ENCODE data around the gene ZNF385B. TPM values are rescaled to one million over a fixed set of nuclear protein-coding genes. Genes with fewer than 3 reads are reported as not detected.

Gene ZNF385B
- total RNA-seq, 1 donor, result 1.1 TPM

DNA sequence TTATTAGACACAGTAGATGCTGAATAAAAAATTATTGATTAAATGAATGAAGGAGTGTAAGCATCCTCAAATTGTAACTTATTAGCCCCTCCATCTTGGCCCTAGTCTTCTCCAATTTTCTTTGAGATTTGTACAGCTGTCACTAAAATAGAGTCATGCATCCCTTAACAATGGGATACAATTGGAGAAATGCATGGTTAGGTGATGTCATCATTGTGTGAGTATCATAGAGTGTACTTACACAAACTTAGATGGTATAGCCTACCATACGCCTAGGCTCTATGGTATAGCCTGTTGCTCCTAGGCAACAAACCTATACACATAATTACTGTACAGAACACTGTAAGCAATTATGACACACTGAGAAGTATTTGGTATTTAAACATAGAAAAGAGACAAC, 38.3 kb upstream of the ZNF385B start:
- H3K4me2 ChIP-seq (ENCODE audit: insufficient read depth, low read length), result no peak overlapping the region
- H3K36me3 ChIP-seq (ENCODE audit: insufficient read depth, low read length), result no peaks in the 10 kb centered on the region
- H3K4me1 ChIP-seq (ENCODE audit: insufficient read depth, low read length), result no peaks in the 10 kb centered on the region
- H4K20me1 ChIP-seq (ENCODE audit: insufficient read depth, low read length), result no peaks in the 10 kb centered on the region
- H2AFZ ChIP-seq (ENCODE audit: low read length), result no peak overlapping the region
- DNase-seq (ENCODE audit: insufficient read length, low spot score, missing footprints), result no peak
- no peaks in the 10 kb centered on the region for H3K9me3 ChIP-seq (ENCODE audit: low read depth, low read length)
- no peak overlapping the region for H3K4me3 ChIP-seq (ENCODE audit: insufficient read depth, low read length)
- H3K79me2 ChIP-seq (ENCODE audit: insufficient read depth, low read length), result no peaks in the 10 kb centered on the region
- H3K27me3 ChIP-seq (ENCODE audit: insufficient read depth, low read length), result peaks cover under 1% of the 10 kb centered on the region
- TF ChIP-seq, protein P1, sequence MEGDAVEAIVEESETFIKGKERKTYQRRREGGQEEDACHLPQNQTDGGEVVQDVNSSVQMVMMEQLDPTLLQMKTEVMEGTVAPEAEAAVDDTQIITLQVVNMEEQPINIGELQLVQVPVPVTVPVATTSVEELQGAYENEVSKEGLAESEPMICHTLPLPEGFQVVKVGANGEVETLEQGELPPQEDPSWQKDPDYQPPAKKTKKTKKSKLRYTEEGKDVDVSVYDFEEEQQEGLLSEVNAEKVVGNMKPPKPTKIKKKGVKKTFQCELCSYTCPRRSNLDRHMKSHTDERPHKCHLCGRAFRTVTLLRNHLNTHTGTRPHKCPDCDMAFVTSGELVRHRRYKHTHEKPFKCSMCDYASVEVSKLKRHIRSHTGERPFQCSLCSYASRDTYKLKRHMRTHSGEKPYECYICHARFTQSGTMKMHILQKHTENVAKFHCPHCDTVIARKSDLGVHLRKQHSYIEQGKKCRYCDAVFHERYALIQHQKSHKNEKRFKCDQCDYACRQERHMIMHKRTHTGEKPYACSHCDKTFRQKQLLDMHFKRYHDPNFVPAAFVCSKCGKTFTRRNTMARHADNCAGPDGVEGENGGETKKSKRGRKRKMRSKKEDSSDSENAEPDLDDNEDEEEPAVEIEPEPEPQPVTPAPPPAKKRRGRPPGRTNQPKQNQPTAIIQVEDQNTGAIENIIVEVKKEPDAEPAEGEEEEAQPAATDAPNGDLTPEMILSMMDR (IDR thresholded peaks at IDR 0.05; ENCODE audit: extremely low read depth, low read depth, low read length), result no peak
- no peak overlapping the region for H3K27ac ChIP-seq (ENCODE audit: low read depth, low read length)

- Histone ChIP-seq H3K79me2 (ENCODE audit: insufficient read depth, low read length) (no peaks in the 10 kb centered on the region), H3K4me3 (ENCODE audit: insufficient read depth, low read length) (no peak overlapping the region), H3K27ac (ENCODE audit: low read depth, low read length) (no peak overlapping the region), H2AFZ (ENCODE audit: low read length) (no peak overlapping the region), H4K20me1 (ENCODE audit: insufficient read depth, low read length) (no peaks in the 10 kb centered on the region), H3K27me3 (ENCODE audit: insufficient read depth, low read length) (peaks cover 3% of the 10 kb centered on the region), H3K9me3 (ENCODE audit: low read depth, low read length) (no peaks in the 10 kb centered on the region), H3K4me1 (ENCODE audit: insufficient read depth, low read length) (no peaks in the 10 kb centered on the region), H3K36me3 (ENCODE audit: insufficient read depth, low read length) (no peaks in the 10 kb centered on the region), H3K4me2 (ENCODE audit: insufficient read depth, low read length) (no peak overlapping the region)
- TF ChIP-seq, protein P1 (IDR thresholded peaks at IDR 0.05; ENCODE audit: extremely low read depth, low read depth, low read length), result peak; percentile 53
- DNase-seq (ENCODE audit: insufficient read length, low spot score, missing footprints), result no peak
Measured at GRCh38 chr2:179898873-179899272, 37.5 kb upstream of the ZNF385B start.

GRCh38 chr2:179893616-179894015, 32.2 kb upstream of the ZNF385B start:
- TF ChIP-seq, protein P1 (IDR thresholded peaks at IDR 0.05; ENCODE audit: extremely low read depth, low read depth, low read length), result no peak
- no peak overlapping the region for H3K27ac ChIP-seq (ENCODE audit: low read depth, low read length)

GRCh38 chr2:179891237-179891636, 29.8 kb upstream of the ZNF385B start:
- no peaks in the 10 kb centered on the region for H4K20me1 ChIP-seq (ENCODE audit: insufficient read depth, low read length)

More at GRCh38 chr2:179893616-179894015, 32.2 kb upstream of the ZNF385B start:
- Histone ChIP-seq H3K27me3 (ENCODE audit: insufficient read depth, low read length) (peaks cover 3% of the 10 kb centered on the region), H3K79me2 (ENCODE audit: insufficient read depth, low read length) (no peaks in the 10 kb centered on the region), H4K20me1 (ENCODE audit: insufficient read depth, low read length) (no peaks in the 10 kb centered on the region), H2AFZ (ENCODE audit: low read length) (no peak overlapping the region), H3K4me1 (ENCODE audit: insufficient read depth, low read length) (no peaks in the 10 kb centered on the region), H3K4me3 (ENCODE audit: insufficient read depth, low read length) (no peak overlapping the region), H3K4me2 (ENCODE audit: insufficient read depth, low read length) (no peak overlapping the region), H3K36me3 (ENCODE audit: insufficient read depth, low read length) (no peaks in the 10 kb centered on the region), H3K9me3 (ENCODE audit: low read depth, low read length) (no peaks in the 10 kb centered on the region)
- DNase-seq (ENCODE audit: insufficient read length, low spot score, missing footprints), result no peak

More at GRCh38 chr2:179891237-179891636, 29.8 kb upstream of the ZNF385B start:
- H3K36me3 ChIP-seq (ENCODE audit: insufficient read depth, low read length), result no peaks in the 10 kb centered on the region
- DNase-seq (ENCODE audit: insufficient read length, low spot score, missing footprints), result no peak
- no peak overlapping the region for H2AFZ ChIP-seq (ENCODE audit: low read length)
- no peak overlapping the region for H3K27ac ChIP-seq (ENCODE audit: low read depth, low read length)
- TF ChIP-seq, protein P1 (IDR thresholded peaks at IDR 0.05; ENCODE audit: extremely low read depth, low read depth, low read length), result no peak
- no peaks in the 10 kb centered on the region for H3K79me2 ChIP-seq (ENCODE audit: insufficient read depth, low read length)
- no peak overlapping the region for H3K4me2 ChIP-seq (ENCODE audit: insufficient read depth, low read length)
- peaks cover 3% of the 10 kb centered on the region for H3K27me3 ChIP-seq (ENCODE audit: insufficient read depth, low read length)
- H3K9me3 ChIP-seq (ENCODE audit: low read depth, low read length), result no peaks in the 10 kb centered on the region
- H3K4me1 ChIP-seq (ENCODE audit: insufficient read depth, low read length), result no peaks in the 10 kb centered on the region
- no peak overlapping the region for H3K4me3 ChIP-seq (ENCODE audit: insufficient read depth, low read length)

Data from osteoblast (primary cell).